K562 (cell line): ENCODE results near the gene DPP10. TPM values are rescaled to one million over a fixed set of nuclear protein-coding genes. Genes with fewer than 3 reads are reported as not detected.

ENCODE experiments used
- HNRNPK ChIP-seq: fragments of 200-400 bp; formaldehyde crosslinking; IDR thresholded peaks from one replicate; pipeline ENCODE4 v1.6.1; 2018; ENCODE audit warnings: mild to moderate bottlenecking, low read depth, low read length; ENCODE audit not compliant: poor library complexity, severe bottlenecking
- SRSF3 ChIP-seq: fragments of 200-400 bp; formaldehyde crosslinking; IDR thresholded peaks from 2 replicates; pipeline ENCODE4 v1.6.1; 2016; ENCODE audit warnings: mild to moderate bottlenecking, low read length, moderate library complexity; ENCODE audit not compliant: insufficient read depth
- ZC3H11A ChIP-seq: IDR thresholded peaks from 2 replicates; pipeline ENCODE4 v1.6.1; 2012; ENCODE audit warnings: low read depth, low read length, improper control_type of control experiment
- ZFP91 ChIP-seq: sonication (generic); formaldehyde crosslinking; IDR thresholded peaks from 2 replicates; pipeline ENCODE4 v1.8.0; 2022; ENCODE audit warnings: mild to moderate bottlenecking, missing genetic modification reagents
- polyA plus RNA-seq, 8 experiments: library from polyadenylated mRNA; depleted of rRNA in 4 of 8; stranded (reverse) in 5 of 8; unstranded in 3 of 8; fragments of >200 nt; fragmentation: Nextera tagmentation in 2 of 8; fragmentation: Illumina TruSeq in 1 of 8; extraction: Ambion mirVana in 2 of 8; extraction: Trizol in 1 of 8; gene quantifications; 2 replicates each; pipeline versions ENCODE4 v1.2.1 to v1.2.3, GENCODE V29; 2011 to 2014; ENCODE audit warnings: inconsistent platforms in 1 of 8, missing spikeins in 1 of 8
- total RNA-seq, 7 experiments: library from RNA; depleted of rRNA in 6 of 7; stranded (reverse); fragments of >200 nt in 6 of 7; fragmentation: Illumina TruSeq in 2 of 7; extraction: Trizol in 2 of 7; gene quantifications; 2 replicates each; pipeline versions ENCODE4 v1.2.1 to v1.2.3, GENCODE V29; 2011 to 2021; ENCODE audit warnings: low replicate concordance in 1 of 7
- TF ChIP-seq, protein P1 (sequence below): fragments of 250-450 bp; sonication (Bioruptor Pico); IDR thresholded peaks from 2 replicates; pipeline ENCODE4 v1.4.0; 2020
- TF ChIP-seq, protein P2 (sequence below): fragments of 250-450 bp; sonication (Bioruptor Pico); IDR thresholded peaks from 2 replicates; pipeline ENCODE4 v1.8.0; 2022; ENCODE audit warnings: inconsistent platforms, mild to moderate bottlenecking, moderate library complexity, borderline replicate concordance

DPP10 gene
- total and polyA plus RNA-seq, 9 of the 15 experiments (the other 6 are each of a cell fraction or from before 2014, with no cell fraction given) = not detected

- TF ChIP-seq, protein P1, sequence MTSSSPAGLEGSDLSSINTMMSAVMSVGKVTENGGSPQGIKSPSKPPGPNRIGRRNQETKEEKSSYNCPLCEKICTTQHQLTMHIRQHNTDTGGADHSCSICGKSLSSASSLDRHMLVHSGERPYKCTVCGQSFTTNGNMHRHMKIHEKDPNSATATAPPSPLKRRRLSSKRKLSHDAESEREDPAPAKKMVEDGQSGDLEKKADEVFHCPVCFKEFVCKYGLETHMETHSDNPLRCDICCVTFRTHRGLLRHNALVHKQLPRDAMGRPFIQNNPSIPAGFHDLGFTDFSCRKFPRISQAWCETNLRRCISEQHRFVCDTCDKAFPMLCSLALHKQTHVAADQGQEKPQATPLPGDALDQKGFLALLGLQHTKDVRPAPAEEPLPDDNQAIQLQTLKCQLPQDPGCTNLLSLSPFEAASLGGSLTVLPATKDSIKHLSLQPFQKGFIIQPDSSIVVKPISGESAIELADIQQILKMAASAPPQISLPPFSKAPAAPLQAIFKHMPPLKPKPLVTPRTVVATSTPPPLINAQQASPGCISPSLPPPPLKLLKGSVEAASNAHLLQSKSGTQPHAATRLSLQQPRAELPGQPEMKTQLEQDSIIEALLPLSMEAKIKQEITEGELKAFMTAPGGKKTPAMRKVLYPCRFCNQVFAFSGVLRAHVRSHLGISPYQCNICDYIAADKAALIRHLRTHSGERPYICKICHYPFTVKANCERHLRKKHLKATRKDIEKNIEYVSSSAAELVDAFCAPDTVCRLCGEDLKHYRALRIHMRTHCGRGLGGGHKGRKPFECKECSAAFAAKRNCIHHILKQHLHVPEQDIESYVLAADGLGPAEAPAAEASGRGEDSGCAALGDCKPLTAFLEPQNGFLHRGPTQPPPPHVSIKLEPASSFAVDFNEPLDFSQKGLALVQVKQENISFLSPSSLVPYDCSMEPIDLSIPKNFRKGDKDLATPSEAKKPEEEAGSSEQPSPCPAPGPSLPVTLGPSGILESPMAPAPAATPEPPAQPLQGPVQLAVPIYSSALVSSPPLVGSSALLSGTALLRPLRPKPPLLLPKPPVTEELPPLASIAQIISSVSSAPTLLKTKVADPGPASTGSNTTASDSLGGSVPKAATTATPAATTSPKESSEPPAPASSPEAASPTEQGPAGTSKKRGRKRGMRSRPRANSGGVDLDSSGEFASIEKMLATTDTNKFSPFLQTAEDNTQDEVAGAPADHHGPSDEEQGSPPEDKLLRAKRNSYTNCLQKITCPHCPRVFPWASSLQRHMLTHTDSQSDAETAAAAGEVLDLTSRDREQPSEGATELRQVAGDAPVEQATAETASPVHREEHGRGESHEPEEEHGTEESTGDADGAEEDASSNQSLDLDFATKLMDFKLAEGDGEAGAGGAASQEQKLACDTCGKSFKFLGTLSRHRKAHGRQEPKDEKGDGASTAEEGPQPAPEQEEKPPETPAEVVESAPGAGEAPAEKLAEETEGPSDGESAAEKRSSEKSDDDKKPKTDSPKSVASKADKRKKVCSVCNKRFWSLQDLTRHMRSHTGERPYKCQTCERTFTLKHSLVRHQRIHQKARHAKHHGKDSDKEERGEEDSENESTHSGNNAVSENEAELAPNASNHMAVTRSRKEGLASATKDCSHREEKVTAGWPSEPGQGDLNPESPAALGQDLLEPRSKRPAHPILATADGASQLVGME (CRISPR knock-in tag) = no peak
- TF ChIP-seq, protein P2, sequence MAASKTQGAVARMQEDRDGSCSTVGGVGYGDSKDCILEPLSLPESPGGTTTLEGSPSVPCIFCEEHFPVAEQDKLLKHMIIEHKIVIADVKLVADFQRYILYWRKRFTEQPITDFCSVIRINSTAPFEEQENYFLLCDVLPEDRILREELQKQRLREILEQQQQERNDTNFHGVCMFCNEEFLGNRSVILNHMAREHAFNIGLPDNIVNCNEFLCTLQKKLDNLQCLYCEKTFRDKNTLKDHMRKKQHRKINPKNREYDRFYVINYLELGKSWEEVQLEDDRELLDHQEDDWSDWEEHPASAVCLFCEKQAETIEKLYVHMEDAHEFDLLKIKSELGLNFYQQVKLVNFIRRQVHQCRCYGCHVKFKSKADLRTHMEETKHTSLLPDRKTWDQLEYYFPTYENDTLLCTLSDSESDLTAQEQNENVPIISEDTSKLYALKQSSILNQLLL = no peak
- no peak for TF ChIP-seq SRSF3
- no peak for TF ChIP-seq ZFP91 (CRISPR knock-in tag)
- TF ChIP-seq HNRNPK = no peak
- no peak for TF ChIP-seq ZC3H11A
Observed at GRCh38 chr2:114754907-114755563, 312.6 kb downstream of the DPP10 start (continued).
